Stimulated activated CD4-positive, alpha-beta T cell treated with anti-CD3 and anti-CD28 coated beads, Interleukin-2, amount 100 ng/mL, for 48 hours (primary cell): Measurements from ENCODE around the gene PXDN.
"Not testable (repeated sequence)": the region's sequence is repeated elsewhere in the genome, so short reads cannot be mapped to it uniquely, and the experiment has no call there.

Experiments used
- DNase-seq, 2 donors: peaks; one replicate each; pipeline ENCODE4 v3.0.0-alpha.2; 2020

Gene PXDN

DNA sequence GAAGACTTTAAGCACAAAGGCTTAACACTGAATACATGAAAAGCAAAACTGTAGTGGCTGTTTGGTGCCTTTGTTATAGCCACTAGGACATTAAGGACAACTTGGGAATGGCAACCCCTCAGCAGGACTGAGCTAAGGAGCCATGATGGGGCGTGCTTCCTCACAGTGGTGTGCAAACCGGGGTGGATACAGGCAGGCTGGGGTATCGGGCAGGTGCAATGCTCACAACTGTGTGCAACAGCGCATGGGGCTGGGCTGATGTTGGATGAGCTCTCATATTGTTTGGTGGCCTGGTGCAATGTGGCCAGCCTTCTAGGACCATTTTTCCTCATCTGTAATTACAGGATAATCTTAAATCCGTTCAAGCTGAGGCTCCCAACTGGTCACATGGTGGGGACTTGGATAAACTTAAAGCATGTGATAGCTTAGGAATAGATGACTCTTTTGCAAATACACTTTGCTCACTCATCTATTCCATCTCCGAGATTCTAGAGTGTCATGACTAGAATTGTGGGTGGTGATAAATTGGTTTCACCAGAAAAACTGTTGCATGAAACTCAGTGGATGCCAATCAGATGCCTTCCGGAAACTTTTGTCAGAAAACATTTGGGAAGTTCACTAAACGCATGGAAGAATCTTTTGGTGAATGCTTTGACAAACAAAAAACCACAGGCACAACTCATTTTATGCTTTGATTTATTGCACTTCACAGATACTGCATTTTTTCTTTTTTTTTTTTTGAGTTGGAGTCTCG, 116.5 kb downstream of the PXDN start:
- no peak for DNase-seq

DNA sequence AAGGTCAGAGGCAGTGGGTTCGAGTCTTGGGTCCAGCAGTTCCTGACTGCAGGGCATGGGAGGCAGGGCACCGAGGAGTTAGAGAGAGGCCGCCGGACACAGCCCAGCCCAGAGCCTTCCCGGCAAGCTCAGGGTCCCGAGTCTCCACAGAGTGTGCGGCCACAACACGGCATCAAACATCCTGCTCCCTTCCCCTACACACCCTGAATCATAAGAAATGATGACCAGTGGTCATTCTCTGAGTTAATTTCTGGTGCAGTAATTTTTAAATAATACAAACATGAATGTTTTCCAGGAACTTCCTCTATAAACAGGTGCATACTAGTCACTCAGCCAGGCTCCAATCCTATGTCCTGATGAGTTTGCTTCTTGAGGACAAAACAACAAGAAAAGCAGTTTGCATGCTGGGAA, 118.0 kb downstream of the PXDN start:
- DNase-seq = no peak

DNA sequence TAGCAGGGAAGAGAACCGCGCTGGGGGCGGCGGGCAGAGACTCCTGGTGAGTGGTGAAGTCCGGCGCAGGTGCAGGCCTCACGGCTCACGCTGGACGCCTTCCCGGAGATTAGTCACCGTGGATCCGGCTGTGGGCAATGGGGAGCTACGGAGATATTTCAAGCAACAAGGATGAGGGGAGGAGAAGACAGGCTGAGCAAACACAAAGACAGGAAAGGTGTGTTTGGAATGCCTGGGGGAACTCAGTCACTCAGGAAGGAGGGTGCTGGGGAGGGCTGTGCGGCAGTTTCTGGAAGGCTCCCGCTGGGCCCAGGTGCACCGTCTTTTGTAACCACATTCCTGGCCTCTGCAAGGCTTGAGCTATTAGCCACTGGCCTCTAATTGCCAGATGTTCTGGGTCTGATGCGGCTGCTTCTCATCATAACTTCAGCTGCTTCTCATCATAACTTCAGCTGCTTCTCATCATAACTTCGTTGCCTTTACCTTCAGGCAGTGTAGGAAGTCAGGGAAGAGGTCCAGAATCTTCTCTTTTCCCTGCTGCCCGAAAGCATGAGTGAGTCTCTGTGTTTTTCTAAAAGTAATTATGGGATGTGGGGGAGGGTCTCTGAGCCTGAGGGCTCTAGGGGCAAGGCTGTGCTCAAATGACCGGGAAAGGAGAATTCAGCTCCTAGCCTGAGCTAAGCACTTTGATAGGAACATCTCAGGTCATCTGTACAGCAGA, 118.9 kb downstream of the PXDN start:
- no peak for DNase-seq

DNA sequence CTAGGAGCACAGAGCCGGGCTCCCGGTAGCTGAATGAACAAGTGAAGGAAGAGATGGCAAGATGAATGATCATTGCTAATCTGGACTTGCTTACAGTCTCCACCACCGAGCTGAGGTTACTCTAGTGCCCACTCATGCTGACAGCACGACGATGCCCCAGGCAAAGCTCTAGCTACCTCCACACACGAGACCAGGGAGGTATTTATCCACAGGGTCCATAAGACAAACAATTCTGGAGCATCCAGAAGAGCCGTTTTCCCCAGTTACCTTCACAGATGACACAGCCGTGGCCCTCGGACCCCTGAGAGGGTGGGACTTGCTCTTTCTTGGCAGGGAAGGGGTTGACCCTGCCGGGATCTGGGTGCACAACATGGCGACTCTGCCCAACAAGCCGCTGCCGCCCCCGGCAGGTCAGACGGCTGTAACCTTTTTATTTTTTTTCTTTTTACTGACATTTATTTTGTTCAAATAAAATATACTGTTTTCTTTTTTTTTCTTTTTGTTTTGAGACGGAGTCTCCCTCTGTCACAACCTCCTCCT, 120.3 kb downstream of the PXDN start:
- DNase-seq = no peak

DNA sequence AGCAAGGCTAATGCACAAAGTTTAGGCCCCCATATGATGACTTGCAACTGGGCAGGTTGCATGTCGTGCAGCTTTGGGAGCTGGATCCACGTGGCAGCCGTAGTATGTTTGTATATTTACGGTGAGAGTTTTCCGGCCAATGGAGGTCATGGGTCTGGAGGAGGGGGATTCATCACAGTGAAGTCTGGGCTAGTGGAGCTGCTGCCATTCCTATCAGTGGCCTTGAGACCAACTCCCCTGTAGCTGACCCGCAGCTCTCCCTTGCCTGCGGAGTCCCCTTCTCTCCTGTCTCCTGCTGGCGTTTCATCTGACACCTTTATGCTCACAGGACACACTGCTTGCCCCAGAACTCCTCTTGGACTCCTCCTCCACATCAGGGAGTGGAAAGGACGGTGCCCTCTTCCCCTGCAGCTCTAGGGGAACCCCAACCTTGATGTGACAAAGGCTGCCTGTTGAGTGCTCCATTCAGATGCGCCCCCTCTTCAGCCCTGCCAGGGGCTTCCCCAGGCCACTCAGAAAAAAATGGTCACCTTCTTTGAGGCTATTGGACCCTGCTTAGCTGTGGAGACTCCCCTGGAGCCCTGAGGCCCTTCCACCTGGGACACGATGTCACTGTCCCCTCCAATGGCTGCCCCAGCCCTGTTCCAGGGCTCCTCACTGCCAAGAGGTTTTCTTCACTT, 121.7 kb downstream of the PXDN start:
- DNase-seq = no peak

DNA sequence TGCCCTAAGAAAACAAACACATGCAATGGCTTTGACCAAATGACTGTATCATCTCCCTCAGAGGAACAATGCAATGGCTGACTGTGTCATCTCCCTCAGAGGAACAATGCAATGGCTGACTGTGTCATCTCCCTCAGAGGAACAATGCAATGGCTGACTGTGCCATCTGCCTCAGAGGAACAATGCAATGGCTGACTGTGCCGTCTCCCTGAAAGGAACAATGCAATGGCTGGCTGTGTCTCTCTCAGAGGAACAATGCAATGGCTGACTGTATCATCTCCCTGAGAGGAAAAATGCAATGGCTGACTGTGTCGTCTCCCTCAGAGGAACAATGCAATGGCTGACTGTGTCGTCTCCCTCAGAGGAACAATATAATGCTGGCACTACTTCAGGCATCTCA, 122.3 kb downstream of the PXDN start:
- DNase-seq = not testable (repeated sequence)

DNA sequence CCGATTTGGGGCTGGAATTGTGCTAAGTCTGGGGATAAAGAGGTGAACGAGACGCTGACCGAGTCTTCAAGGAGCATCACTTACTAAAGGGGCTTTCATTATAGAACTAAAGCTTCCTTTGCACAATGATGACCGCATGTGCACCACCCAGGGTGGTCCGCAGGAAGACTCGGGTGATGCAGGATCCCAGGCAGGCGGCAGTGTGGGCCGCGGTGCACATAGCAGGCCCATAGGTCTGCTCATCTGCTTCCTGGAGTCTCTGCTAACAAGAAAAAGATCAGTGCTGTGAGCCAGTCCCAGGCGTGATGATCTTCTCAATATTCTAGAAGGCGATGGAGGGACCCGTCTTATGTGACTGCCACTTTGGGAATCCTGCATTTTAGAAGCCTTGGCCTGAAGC, 122.8 kb downstream of the PXDN start:
- DNase-seq = no peak

DNA sequence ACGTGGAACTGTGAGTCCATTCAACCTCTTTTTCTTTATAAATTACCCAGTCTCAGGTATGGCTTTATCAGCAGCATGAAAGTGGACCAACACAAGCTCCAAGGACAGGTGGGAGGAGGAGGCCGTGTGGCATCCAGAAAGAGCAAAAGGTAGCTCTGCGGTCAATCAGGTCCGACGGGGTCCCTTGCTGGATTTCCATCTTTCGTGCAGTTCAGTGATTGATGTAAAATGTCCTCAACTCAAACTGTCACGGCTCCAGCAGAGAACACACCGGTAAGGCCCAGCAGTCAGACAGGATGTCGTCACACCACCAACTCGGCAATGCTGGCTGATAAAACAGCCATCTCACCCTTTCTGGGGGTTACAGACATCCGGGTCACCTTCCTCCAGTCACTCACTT, 123.3 kb downstream of the PXDN start:
- DNase-seq = no peak

DNA sequence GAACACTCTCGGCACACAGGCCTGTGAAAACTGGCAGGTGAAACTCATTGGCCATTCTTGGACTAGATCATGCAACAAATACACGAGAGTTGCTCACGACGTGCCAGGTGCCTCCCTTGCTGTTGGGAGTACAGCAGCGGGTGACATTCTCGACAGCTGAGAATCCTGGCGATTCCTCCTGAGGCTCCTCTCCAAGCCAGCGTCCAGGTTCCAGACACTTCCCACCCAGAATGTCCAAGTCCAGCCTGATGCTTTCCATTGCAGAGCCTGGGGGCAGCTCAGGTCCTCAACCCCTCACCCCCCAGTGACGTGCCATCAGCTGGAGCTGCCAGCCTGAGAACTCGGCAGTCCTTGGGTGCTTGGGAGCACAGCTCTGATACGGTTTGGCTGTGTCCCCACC, 124.2 kb downstream of the PXDN start:
- no peak for DNase-seq

DNA sequence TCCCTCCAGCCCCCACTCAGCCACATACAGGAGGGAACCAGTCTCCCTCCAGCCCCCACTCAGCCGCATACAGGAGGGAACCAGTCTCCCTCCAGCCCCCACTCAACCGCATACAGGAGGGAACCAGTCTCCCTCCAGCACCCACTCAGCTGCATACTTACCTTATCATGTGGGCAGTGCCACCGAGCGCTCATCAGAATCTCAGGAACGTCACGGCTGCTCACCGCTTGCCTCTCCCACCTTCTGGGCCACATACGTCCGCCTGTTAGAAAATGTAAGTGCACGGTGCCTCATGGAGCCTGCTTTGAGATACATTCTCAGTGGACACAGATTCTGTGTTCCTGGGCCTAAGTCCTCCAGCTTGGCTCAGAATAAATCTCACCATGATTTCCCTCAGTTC, 124.8 kb downstream of the PXDN start:
- DNase-seq = no peak

DNA sequence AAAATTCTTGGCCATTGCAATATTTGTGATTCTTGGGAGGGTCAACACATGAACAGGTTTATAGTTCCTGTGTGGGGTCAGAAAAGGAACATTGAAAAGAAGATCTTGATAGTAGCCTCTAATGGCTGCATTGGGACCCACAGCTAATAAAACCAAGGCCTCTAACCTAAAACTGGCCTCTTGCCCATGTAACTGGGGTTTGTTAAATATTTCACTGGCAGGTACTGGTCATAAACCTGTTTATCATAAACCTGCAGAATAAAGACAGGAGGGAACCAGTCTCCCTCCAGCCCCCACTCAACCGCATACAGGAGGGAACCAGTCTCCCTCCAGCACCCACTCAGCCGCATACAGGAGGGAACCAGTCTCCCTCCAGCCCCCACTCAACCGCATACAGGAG, 125.3 kb downstream of the PXDN start:
- no peak for DNase-seq

DNA sequence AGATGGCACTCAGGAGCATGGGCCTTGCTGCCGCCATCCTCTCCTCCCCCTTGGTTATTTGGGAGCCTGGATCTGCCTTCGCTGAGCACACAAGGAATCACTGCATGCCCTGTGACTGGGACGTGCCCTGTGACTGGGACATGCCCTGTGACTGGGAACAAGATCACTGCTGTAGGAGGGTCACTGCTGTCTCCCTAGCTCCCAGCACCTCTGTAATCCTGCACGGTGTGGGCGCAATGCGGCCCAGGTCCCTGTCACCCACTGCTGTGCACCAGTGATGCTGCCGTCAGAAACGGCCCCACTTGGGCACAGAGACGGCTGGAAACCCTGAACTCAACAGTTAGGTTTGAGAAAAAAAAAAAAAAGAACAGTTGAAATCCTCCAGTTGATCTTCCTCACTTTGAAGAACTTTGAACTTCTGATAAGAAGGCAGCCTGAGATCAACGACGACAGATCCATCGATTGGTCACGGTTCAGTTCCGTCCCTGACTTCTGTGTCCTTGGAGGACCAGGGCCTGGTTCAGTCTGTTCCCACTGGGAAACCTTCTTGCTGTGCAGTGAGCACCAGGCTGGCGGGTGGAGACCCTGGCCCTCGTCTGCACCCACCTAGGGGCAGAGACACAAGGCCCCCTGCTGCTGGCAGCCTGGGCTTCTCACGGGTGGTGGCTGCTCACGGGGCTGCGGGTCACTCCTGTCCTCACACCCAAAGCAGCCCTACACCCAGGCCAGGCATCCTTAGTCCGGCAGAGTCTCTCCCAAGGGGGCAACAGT, 125.9 kb downstream of the PXDN start:
- no peak for DNase-seq

DNA sequence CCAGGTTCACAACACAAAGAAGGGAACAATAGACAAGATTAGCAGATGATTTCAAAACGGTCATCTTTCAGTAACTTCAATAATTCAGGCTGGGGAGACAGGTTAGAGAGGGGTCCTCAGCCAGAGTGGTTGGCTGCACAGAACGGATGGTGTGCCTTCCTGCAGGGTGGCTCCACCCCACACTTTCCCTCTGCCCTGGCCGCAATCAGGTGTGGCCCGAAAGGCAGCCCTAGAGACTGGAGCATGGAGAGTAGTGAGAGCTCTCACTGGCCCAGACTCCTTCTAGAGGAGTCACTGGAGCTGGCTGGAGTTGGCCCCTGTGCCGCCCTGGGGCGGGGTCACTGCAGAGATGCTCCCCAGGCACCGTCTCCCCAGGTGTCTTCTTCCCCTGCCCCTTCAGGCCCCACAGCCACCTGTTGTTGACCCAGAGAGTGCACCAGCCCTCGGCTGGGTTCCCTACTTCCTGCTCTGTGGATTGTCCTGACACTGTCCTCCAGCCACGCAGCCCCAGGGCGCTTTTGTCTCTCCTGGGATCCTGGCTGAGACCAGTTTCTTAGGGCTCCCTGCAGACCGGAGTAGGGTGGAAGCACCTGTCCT, 126.8 kb downstream of the PXDN start:
- no peak for DNase-seq

DNA sequence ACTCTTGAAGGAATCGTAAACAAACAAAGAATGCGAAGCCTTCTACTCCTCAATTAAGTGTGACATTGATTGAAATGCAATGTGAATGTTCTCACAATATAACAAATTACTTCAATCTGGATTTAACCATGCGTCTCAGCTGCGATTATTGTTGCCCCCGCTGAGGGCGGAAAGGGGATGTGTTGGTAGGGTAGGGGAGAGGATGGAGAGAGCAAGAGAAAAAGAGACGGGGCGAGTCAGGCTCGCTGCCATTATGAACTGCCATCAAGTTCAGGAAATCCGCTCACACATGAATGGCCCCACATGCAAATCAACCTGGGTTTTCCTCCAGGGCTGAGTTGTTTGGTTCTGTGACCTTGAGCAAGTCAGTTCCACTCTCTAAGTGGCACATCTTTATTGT, 129.8 kb downstream of the PXDN start:
- DNase-seq = no peak

DNA sequence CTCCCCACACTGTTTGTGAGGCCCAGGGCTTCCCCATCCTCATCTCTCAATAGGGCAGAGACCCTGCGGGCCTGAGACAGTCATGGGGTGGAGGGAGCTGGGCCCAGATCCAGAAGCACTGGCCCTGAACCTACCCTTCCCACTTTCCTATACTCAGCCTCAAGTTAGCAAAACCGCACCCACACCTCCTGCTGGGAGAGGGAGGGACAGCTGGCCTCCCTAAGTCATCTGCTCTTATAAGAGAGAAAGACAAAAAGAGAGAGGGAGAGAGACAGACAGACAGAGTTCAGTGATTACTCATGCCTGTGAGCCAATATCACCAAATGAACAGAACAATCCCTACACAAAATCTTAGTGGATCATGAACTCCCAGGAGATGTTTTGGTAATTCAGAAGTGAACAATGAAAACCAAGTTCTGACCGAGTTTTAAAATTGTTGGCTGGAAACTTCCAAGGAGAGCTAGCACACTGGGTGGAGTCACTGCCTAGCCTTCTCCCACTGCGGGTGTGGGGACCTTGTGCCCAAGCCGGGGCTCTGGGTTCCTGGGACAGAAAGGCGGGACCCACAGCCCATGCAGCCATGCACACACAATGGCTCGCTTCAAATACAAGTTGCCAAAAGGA, 130.5 kb downstream of the PXDN start:
- DNase-seq = no peak

DNA sequence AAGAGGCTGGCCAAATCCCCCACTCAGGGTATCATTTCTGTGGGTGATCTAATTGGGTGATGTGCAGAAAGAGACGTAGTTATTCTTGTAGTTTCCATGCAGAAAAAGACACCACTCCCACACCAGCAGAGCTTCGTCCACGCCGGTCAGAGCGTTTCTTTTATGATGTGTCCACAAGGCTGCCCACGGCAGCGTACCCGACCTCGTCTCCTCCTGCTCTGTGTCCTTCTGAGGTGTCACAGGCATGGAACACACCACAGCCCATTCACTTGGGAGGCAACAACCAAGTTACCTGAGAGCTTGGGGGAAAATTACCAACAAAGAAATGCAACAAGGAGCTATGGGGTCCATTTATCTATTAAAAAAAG, 131.3 kb downstream of the PXDN start:
- no peak for DNase-seq

DNA sequence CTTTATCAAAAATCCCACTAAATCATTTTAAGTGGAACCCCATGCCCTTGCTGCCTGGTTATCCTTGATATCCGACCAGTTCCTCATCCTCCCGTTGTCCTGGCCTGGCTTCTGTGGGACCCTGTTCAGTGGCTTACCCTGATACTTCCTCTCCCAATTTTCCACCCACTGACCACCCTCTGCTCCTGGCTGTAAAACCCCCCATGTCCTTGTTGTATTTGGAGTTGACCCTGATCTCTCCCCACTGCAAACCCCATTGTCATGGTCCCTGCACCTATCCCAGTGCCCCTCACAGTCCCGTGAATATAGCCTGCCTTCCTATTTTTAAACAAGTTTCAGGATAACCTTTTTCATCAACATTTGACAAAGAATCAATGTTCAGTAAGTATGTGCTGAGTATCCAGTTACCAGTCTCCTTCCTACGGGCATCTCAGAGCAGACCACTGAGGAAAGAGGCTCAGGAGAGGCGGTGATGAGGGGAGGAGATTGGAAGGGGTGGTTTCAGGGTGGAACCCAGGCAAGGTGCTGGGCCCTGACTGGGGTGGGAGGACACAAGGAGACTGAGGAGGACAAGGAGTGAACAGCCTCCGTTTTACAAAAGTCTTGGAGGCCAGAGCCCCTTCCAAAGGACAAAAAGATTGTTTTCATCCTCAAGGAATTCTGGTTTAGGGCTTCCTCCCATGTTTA, 131.8 kb downstream of the PXDN start:
- DNase-seq = no peak

DNA sequence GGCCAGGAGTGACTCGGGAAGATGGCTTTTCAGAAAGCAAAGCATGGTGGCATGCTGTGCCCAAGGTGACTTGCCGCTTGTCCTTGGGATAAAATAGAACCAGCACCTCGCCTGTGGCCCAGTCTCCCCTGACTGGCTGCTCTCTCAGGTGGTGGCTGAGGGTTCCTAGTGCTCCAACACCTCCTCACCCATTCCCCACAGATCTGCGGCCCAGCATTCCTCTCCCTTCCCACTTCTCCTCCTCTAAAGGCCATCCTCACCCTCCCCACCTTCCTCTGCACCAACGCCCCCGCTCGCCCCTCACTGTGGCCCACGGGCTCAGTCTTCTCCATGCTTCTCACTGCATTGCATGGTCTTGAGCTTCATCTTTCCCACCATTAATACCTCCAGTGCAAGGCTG, 132.4 kb downstream of the PXDN start:
- no peak for DNase-seq

DNA sequence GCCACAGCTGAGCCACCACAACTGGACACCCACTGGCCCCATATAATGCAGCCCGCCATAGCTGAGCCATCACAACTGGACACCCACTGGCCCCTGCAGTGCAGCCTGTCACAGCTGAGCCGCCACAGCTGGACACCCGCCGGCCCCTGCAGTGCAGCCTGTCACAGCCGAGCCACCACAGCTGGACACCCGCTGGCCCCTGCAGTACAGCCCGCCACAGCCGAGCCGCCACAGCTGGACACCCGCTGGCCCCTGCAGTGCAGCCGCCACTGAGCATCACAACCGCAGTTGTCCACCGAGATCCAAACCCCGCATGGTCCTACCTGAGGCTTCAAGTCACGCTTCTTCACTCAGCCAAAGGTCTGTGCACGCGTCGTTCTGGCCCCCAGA, 134.2 kb downstream of the PXDN start:
- no peak for DNase-seq

DNA sequence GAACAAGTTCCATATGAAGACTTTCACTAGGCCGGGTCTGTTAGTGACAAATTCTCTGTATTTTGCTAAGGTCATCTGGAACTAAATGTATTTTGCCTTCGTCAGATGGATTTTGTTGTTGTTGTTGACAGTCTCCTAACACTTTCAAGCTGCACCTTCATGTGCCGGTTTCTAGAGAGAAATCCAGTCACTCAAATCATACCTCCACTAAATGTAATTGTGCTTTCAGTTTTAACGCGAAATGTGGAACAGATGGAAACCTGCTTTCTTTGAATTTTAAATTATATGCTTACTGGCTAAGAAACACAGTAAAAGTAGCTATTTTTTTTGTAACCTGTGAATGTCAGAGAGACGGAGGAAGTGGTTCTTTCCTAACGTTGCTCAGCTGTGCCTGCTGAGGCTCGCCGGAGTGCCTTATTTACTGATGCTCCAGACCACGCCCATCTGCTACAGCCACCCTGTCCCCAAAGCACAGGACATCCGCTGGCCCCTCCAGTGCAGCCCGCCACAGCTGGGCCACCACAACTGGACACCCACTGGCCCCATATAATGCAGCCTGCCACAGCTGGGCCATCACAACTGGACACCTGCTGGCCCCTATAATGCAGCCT, 134.7 kb downstream of the PXDN start:
- no peak for DNase-seq

DNA sequence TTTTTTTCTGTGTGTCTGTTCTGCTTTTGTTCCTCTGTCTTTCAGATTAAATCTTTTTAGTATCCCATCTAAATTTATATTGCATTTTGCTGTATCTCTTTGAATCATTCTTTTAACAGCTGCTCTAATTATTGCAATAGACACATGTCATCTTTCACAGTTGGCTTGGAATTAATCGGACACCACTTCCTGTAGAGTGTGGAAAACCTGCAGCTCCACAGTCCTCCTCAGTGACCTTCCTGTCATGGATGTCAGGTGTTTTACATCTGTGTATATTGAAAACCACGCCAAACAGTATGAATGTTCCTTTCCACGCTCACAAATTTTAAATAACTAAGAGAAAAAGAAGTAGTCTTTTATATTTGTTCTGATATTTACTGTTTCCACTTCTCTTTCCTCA, 135.3 kb downstream of the PXDN start:
- DNase-seq = no peak
